Mammary epithelial cell (primary cell): Measurements from ENCODE around the gene SFSWAP.

Experiments
- EZH2 ChIP-seq: IDR thresholded peaks from 2 replicates; pipeline ENCODE4 v1.6.1; 2012; ENCODE audit warnings: low read length, inconsistent platforms, borderline replicate concordance
- TF ChIP-seq, protein P1 (sequence below), 2 donors: IDR thresholded peaks in 1 of 2; conservative IDR thresholded peaks in 1 of 2; 2 replicates each; pipeline ENCODE4 v1.5.1; 2011 to 2012; ENCODE audit warnings: inconsistent platforms in 2 of 2, low read length in 2 of 2, mild to moderate bottlenecking in 2 of 2, control low read depth in 1 of 2, low read depth in 1 of 2; ENCODE audit not compliant: insufficient read depth in 1 of 2; ENCODE audit errors: extremely low read depth in 1 of 2

- TF ChIP-seq, protein P1, sequence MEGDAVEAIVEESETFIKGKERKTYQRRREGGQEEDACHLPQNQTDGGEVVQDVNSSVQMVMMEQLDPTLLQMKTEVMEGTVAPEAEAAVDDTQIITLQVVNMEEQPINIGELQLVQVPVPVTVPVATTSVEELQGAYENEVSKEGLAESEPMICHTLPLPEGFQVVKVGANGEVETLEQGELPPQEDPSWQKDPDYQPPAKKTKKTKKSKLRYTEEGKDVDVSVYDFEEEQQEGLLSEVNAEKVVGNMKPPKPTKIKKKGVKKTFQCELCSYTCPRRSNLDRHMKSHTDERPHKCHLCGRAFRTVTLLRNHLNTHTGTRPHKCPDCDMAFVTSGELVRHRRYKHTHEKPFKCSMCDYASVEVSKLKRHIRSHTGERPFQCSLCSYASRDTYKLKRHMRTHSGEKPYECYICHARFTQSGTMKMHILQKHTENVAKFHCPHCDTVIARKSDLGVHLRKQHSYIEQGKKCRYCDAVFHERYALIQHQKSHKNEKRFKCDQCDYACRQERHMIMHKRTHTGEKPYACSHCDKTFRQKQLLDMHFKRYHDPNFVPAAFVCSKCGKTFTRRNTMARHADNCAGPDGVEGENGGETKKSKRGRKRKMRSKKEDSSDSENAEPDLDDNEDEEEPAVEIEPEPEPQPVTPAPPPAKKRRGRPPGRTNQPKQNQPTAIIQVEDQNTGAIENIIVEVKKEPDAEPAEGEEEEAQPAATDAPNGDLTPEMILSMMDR (conservative IDR thresholded peaks at IDR 0.05 in 1 of 2, IDR thresholded peaks at IDR 0.05 in 1 of 2; ENCODE audit: extremely low read depth in 1 of 2, insufficient read depth in 1 of 2, low read depth in 1 of 2, low read length in 2 of 2): no peak
- no peak for TF ChIP-seq EZH2
Measured at GRCh38 chr12:131826097-131826928, 115.4 kb downstream of the SFSWAP start.
